ENCODE measurements around the gene INF2. TPM values are rescaled to one million over a fixed set of nuclear protein-coding genes. Genes with fewer than 3 reads are reported as not detected.

Gene INF2
- total RNA-seq, 1 experiment from 2014 or later: 58.3 TPM

- Histone ChIP-seq H3K18ac (ENCODE audit: insufficient read length, low read depth, low read length) (no peak overlapping the region), H2AK5ac (ENCODE audit: insufficient read length, low read length) (no peak overlapping the region), H3K9me3 (ENCODE audit: control insufficient read depth, low read depth, low read length) (no peaks in the 10 kb centered on the region), H3K4me1 (ENCODE audit: insufficient read depth, low read length) (no peaks in the 10 kb centered on the region), H3K27me3 (ENCODE audit: insufficient read depth, low read length) (no peaks in the 10 kb centered on the region), H3K27ac (ENCODE audit: insufficient read length, low read depth, low read length) (no peak overlapping the region), H3K23ac (ENCODE audit: insufficient read length, low read depth, low read length) (no peak overlapping the region), H2BK120ac (ENCODE audit: low read depth, low read length, poor library complexity, severe bottlenecking) (no peak overlapping the region), H4K8ac (replicated peaks; ENCODE audit: insufficient read length, low read depth, low read length) (no peak overlapping the region), H3K56ac (ENCODE audit: insufficient read length, low read depth, low read length) (no peak overlapping the region), H2BK15ac (ENCODE audit: low read depth, low read length) (no peak overlapping the region), H3K9ac (ENCODE audit: extremely low read depth, insufficient read length, low read length) (no peak overlapping the region), H2BK12ac (ENCODE audit: insufficient read length, low read depth, low read length) (no peak overlapping the region), H2BK20ac (ENCODE audit: low read depth, low read length, poor library complexity, severe bottlenecking) (no peak overlapping the region), H2BK5ac (ENCODE audit: insufficient read length, low read length) (no peak overlapping the region), H4K5ac (ENCODE audit: insufficient read length, low read depth, low read length) (no peak overlapping the region), H3K79me2 (ENCODE audit: insufficient read depth, low read length) (no peaks in the 10 kb centered on the region), H4K20me1 (ENCODE audit: control insufficient read depth, insufficient read depth, insufficient read length) (no peaks in the 10 kb centered on the region), H3K79me1 (ENCODE audit: insufficient read depth, low read depth, low read length, poor library complexity, severe bottlenecking) (no peaks in the 10 kb centered on the region), H3K14ac (ENCODE audit: insufficient read depth, low read length) (no peak overlapping the region), H4K91ac (ENCODE audit: insufficient read length, low read depth, low read length) (no peak overlapping the region), H3T11ph (ENCODE audit: low read length) (no peak overlapping the region), H2AFZ (ENCODE audit: low read length) (no peak overlapping the region), H3K23me2 (ENCODE audit: insufficient read length, low read depth, low read length, poor library complexity, severe bottlenecking) (no peaks in the 10 kb centered on the region), H3K4ac (ENCODE audit: low read depth, low read length) (no peak overlapping the region), H3K4me2 (ENCODE audit: insufficient read depth, insufficient read length, low read length) (no peak overlapping the region)
- Mint-ChIP-seq H3K4me3 (peak overlapping the region in 1 of 2 experiments; percentile 29; a peak in 1 of 5 replicates), H3K27ac (no peak overlapping the region), H3K36me3 (ENCODE audit: insufficient read depth in 1 of 3, low read depth in 3 of 3) (peaks cover 3 to 14% (median 4%) of the 10 kb centered on the region in 3 experiments; a peak in 6 of 7 replicates), H3K4me1 (peaks cover 0 to 3% of the 10 kb centered on the region in 2 experiments; a peak in 1 of 4 replicates), H3K27me3 (ENCODE audit: low read depth) (peaks cover 14% of the 10 kb centered on the region), H3K9me3 (no peaks in the 10 kb centered on the region)
- TF ChIP-seq CTCF (conservative IDR thresholded peaks at IDR 0.05): no peak
- DNase-seq: no peak
- WGBS (ENCODE audit: extremely low coverage, insufficient read length, low lambda C conversion rate): no CpG with 5 or more reads among the region's 18 CpGs
Measured at GRCh38 chr14:104738375-104739019, 49.1 kb downstream of the INF2 start.

All from H9 (cell line).